Naive B cell (primary cell): Measurements from ENCODE around the gene FLOT2. TPM values are rescaled to one million over a fixed set of nuclear protein-coding genes. Genes with fewer than 3 reads are reported as not detected.

ENCODE experiments used
- polyA plus RNA-seq, 6 donors: library from polyadenylated mRNA; unstranded; fragments of 300-500 nt; fragmentation: Illumina TruSeq; gene quantifications; one replicate each; pipeline ENCODE4 v1.2.3, GENCODE V29; 2021; ENCODE audit warnings: low read depth in 6 of 6

The FLOT2 gene
- polyA plus RNA-seq, 6 donors from 2014 or later: 431 to 655 (median 460) TPM

Other genes with a start within 250 kb of the FLOT2 start
- gene SDF2, start 235.8 kb downstream of the FLOT2 start, polyA plus RNA-seq: 10 to 100 TPM; 46.0 to 76.5 (median 61.7) TPM
- gene SUPT6H, start 235.5 kb downstream of the FLOT2 start, polyA plus RNA-seq: 10 to 100 TPM in 1 of 6 donors, 1 to 10 TPM in 5; 4.6 to 19.5 (median 7.4) TPM
- gene PROCA1, start 185.8 kb downstream of the FLOT2 start, polyA plus RNA-seq: 1 to 10 TPM in 3 of 6 donors, under 1 TPM in 2, not detected in 1; 0.29 to 2.3 (median 1.1) TPM
- 10 to 100 TPM; 11.6 to 22.6 (median 18.2) TPM for gene RAB34, start 179.9 kb downstream of the FLOT2 start, polyA plus RNA-seq
- 1,000 to 10,000 TPM; 5,077 to 6,780 (median 5,627) TPM for gene RPL23A, start 177.7 kb downstream of the FLOT2 start, polyA plus RNA-seq
- gene TLCD1, start 171.5 kb downstream of the FLOT2 start, polyA plus RNA-seq: 1 to 10 TPM in 1 of 6 donors, under 1 TPM in 1, not detected in 4; 0.93 to 1.2 TPM
- 10 to 100 TPM; 14.5 to 26.1 (median 19.6) TPM for gene NEK8, start 168.9 kb downstream of the FLOT2 start, polyA plus RNA-seq
- gene TRAF4, start 153.7 kb downstream of the FLOT2 start, polyA plus RNA-seq: 10 to 100 TPM in 4 of 6 donors, 1 to 10 TPM in 2; 5.4 to 17.1 (median 12.0) TPM
- 10 to 100 TPM in 2 of 6 donors, 1 to 10 TPM in 4; 6.6 to 19.4 (median 8.2) TPM for gene FAM222B, start 54.9 kb downstream of the FLOT2 start, polyA plus RNA-seq
- 10 to 100 TPM; 37.0 to 50.3 (median 46.2) TPM for gene ERAL1, start 42.7 kb downstream of the FLOT2 start, polyA plus RNA-seq
- gene DHRS13, start 5.3 kb upstream of the FLOT2 start, polyA plus RNA-seq: 10 to 100 TPM in 5 of 6 donors, 1 to 10 TPM in 1; 9.4 to 17.3 (median 11.5) TPM
- gene PHF12, start 53.8 kb upstream of the FLOT2 start, polyA plus RNA-seq: 10 to 100 TPM in 1 of 6 donors, 1 to 10 TPM in 4, under 1 TPM in 1; 0.71 to 11.8 (median 5.5) TPM
- 1 to 10 TPM in 5 of 6 donors, under 1 TPM in 1; 0.41 to 3.6 (median 1.7) TPM for gene SEZ6, start 108.3 kb upstream of the FLOT2 start, polyA plus RNA-seq
- 1 to 10 TPM in 3 of 6 donors, under 1 TPM in 3; 0.23 to 2.8 (median 0.98) TPM for gene PIPOX, start 145.4 kb upstream of the FLOT2 start, polyA plus RNA-seq